Measurements from ENCODE around the gene ZNF609. TPM values are rescaled to one million over a fixed set of nuclear protein-coding genes. Genes with fewer than 3 reads are reported as not detected.

Gene ZNF609
- total RNA-seq, 1 donor from 2014 or later: 21.5 TPM

DNA sequence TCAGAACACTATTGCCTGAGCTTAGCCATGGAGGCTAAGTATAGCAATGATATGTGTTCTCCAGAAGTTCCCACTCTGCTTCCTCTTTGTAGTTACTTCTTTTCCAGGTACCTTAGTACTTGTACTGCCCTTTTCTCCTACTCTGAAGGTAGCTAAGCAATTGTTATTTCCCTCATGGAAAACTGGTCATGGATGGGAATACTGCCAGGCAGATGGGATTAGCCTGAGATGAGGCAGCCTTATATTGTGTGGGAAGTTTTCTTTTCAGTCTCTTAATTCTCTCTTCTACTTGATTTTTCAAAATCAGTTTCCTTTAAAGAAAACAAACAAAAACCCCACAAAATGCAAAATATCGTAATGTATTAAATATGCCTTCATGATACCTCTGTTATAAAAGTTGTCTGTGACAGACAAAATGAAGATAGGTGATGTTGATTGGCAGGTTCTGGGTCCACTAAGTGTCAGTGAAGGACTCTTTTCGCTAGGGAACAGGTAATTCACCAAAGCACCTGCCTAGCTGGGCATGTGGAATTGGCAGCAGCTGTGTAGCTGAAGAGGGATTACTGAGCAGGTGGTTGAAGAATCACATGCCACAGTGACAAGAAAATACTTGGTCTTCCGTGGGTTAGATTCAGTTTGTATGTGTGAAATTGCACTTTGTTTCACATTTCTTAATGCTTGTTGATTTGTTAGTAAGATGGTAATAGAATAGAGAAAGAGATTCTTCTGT, 4.1 kb downstream of the ZNF609 start:
- H3F3A ChIP-seq (ENCODE audit: low read depth): peaks cover 46% of the 10 kb centered on the region
- DNase-seq (ENCODE audit: low spot score): no peak
- no peak for TF ChIP-seq EZH2 (IDR thresholded peaks at IDR 0.05)
- TF ChIP-seq, protein P1, sequence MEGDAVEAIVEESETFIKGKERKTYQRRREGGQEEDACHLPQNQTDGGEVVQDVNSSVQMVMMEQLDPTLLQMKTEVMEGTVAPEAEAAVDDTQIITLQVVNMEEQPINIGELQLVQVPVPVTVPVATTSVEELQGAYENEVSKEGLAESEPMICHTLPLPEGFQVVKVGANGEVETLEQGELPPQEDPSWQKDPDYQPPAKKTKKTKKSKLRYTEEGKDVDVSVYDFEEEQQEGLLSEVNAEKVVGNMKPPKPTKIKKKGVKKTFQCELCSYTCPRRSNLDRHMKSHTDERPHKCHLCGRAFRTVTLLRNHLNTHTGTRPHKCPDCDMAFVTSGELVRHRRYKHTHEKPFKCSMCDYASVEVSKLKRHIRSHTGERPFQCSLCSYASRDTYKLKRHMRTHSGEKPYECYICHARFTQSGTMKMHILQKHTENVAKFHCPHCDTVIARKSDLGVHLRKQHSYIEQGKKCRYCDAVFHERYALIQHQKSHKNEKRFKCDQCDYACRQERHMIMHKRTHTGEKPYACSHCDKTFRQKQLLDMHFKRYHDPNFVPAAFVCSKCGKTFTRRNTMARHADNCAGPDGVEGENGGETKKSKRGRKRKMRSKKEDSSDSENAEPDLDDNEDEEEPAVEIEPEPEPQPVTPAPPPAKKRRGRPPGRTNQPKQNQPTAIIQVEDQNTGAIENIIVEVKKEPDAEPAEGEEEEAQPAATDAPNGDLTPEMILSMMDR (IDR thresholded peaks at IDR 0.05): no peak
- TF ChIP-seq EZH2phosphoT487 (IDR thresholded peaks at IDR 0.05): no peak
- H3K27me3 ChIP-seq: no peaks in the 10 kb centered on the region
- Mint-ChIP-seq H3K27me3 (ENCODE audit: insufficient read depth, low read depth) (peaks cover 3% of the 10 kb centered on the region), H3K27ac (no peak overlapping the region), H3K4me1 (peaks cover 70% of the 10 kb centered on the region), H3K36me3 (peaks cover 10% of the 10 kb centered on the region), H3K9me3 (no peaks in the 10 kb centered on the region), H3K4me3 (no peak overlapping the region)
- H3K9ac ChIP-seq: no peak overlapping the region
- no peak overlapping the region for H3K4me3 ChIP-seq
- peaks cover 83% of the 10 kb centered on the region for H4K20me1 ChIP-seq (ENCODE audit: low read depth)
- no peak overlapping the region for H2AFZ ChIP-seq (replicated peaks)
- H3K36me3 ChIP-seq: no peaks in the 10 kb centered on the region
- peaks cover 89% of the 10 kb centered on the region for H3K79me2 ChIP-seq (ENCODE audit: low read depth)
- no peaks in the 10 kb centered on the region for H3K9me3 ChIP-seq (ENCODE audit: low read depth)
- peak overlapping the region; percentile 84 for H3K4me2 ChIP-seq
- peaks cover 63% of the 10 kb centered on the region for H3K4me1 ChIP-seq
- H3K27ac ChIP-seq: no peak overlapping the region

DNA sequence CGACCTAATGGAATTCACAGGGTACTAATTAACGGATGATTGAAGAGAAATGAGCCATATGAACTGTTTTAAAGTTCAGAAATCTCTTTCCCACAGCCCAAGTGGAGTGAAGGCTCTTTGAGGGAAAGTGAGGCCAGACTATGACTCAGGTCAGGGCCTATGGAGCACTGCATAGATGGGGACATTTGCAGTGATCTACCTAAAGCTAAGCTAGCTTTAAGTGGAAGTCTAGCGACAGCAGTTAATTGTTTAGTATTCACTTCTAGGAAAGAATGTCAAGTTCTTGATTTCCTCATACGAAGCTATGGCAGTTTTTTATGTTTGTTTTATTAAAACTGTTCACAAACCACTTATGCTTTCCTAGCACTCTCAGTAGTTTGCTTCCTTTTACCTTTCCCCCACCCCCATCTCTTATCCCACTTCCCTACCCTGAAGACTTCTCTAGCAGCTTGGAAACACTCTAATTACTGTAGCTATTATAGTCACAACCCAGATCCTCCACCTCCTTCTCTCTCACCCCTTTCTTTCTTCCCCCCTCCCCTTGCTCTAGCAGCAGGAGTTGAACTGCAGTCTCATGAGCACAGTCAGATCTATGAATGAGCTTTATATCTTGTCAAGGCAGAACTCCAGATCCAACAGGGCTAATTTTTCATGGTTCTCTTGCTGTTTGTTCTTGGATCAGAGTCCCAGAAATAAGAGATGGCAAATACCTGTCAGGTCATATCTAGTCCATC, 6.2 kb downstream of the ZNF609 start:
- no peak overlapping the region for H3K9ac ChIP-seq
- peaks cover 100% of the 10 kb centered on the region for H3K79me2 ChIP-seq (ENCODE audit: low read depth)
- peak overlapping the region; percentile 79 for H3K27ac ChIP-seq
- TF ChIP-seq EZH2 (IDR thresholded peaks at IDR 0.05) (no peak), EZH2phosphoT487 (IDR thresholded peaks at IDR 0.05) (no peak)
- TF ChIP-seq, protein P1 (IDR thresholded peaks at IDR 0.05): no peak
- H3K4me1 Mint-ChIP-seq: peaks cover 61% of the 10 kb centered on the region
- H3K27ac Mint-ChIP-seq: no peak overlapping the region
- H3F3A ChIP-seq (ENCODE audit: low read depth): peaks cover 33% of the 10 kb centered on the region
- peaks cover 96% of the 10 kb centered on the region for H4K20me1 ChIP-seq (ENCODE audit: low read depth)
- H3K4me1 ChIP-seq: peaks cover 57% of the 10 kb centered on the region
- H3K4me3 Mint-ChIP-seq: peak overlapping the region; percentile 63
- H3K9me3 Mint-ChIP-seq: no peaks in the 10 kb centered on the region
- no peak overlapping the region for H2AFZ ChIP-seq (replicated peaks)
- no peaks in the 10 kb centered on the region for H3K9me3 ChIP-seq (ENCODE audit: low read depth)
- H3K4me2 ChIP-seq: peak overlapping the region; percentile 65
- peak overlapping the region; percentile 5 for H3K4me3 ChIP-seq
- DNase-seq (ENCODE audit: low spot score): peak; percentile 51
- no peaks in the 10 kb centered on the region for H3K36me3 ChIP-seq
- H3K36me3 Mint-ChIP-seq: peaks cover 16% of the 10 kb centered on the region
- H3K27me3 Mint-ChIP-seq (ENCODE audit: insufficient read depth, low read depth): peaks cover 3% of the 10 kb centered on the region
- H3K27me3 ChIP-seq: no peaks in the 10 kb centered on the region

DNA sequence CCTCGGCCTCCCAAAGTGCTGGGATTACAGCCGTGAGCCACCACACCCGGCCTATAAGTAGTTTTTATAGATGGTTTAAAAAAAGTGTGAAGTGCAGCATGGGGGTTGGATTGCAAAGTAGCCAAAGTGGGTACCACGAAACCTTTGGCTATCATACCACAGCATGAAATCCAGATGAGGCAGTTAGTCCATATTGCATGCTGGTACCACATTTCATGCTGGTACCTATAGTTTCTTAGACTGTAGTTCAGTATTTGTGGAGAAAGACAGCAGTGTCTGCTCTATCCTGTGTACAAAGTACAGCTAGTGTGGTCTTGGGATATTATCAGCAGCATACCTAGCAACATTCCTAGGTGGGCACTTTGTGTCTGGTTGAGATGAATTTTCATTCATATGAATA, 11.8 kb downstream of the ZNF609 start:
- H3K4me2 ChIP-seq: no peak overlapping the region
- H3K27me3 ChIP-seq: no peaks in the 10 kb centered on the region
- H4K20me1 ChIP-seq (ENCODE audit: low read depth): peaks cover 82% of the 10 kb centered on the region
- H2AFZ ChIP-seq (replicated peaks): no peak overlapping the region
- H3K4me1 ChIP-seq: peaks cover 13% of the 10 kb centered on the region
- H3K27ac ChIP-seq: no peak overlapping the region
- H3K79me2 ChIP-seq (ENCODE audit: low read depth): peaks cover 100% of the 10 kb centered on the region
- no peak overlapping the region for H3K4me3 Mint-ChIP-seq
- peaks cover 3% of the 10 kb centered on the region for H3K27me3 Mint-ChIP-seq (ENCODE audit: insufficient read depth, low read depth)
- H3K27ac Mint-ChIP-seq: no peak overlapping the region
- no peaks in the 10 kb centered on the region for H3K9me3 ChIP-seq (ENCODE audit: low read depth)
- no peak overlapping the region for H3K9ac ChIP-seq
- H3K9me3 Mint-ChIP-seq: no peaks in the 10 kb centered on the region
- peaks cover 8% of the 10 kb centered on the region for H3F3A ChIP-seq (ENCODE audit: low read depth)
- H3K4me3 ChIP-seq: no peak overlapping the region
- no peaks in the 10 kb centered on the region for H3K36me3 ChIP-seq
- DNase-seq (ENCODE audit: low spot score): no peak
- peaks cover 24% of the 10 kb centered on the region for H3K4me1 Mint-ChIP-seq
- TF ChIP-seq, protein P1 (IDR thresholded peaks at IDR 0.05): no peak
- TF ChIP-seq EZH2 (IDR thresholded peaks at IDR 0.05) (no peak), EZH2phosphoT487 (IDR thresholded peaks at IDR 0.05) (no peak)
- peaks cover 17% of the 10 kb centered on the region for H3K36me3 Mint-ChIP-seq

Data from neural progenitor cell (in vitro differentiated cells).